CD4-positive, alpha-beta memory T cell (primary cell): ENCODE results near the gene TMOD4. TPM values are rescaled to one million over a fixed set of nuclear protein-coding genes. Genes with fewer than 3 reads are reported as not detected.
A peak's percentile ranks its signal among the peaks of the same experiment; 100 is the strongest.

Source experiments
- CTCF ChIA-PET: fragments of 350-600 bp; sonication (Branson Sonifier 250); formaldehyde crosslinking; loops from one replicate; lab custom pipeline; 2021; ENCODE audit warnings: inconsistent platforms; ENCODE audit not compliant: partially characterized antibody; lab: Charles Lee
- POLR2A ChIA-PET: fragments of 350-600 bp; sonication (Branson Sonifier 250); formaldehyde crosslinking; loops from one replicate; lab custom pipeline; 2021; ENCODE audit not compliant: partially characterized antibody; lab: Charles Lee
- DNase-seq, 5 donors: peaks; one replicate each; pipeline versions ENCODE4 v3.0.0 to v3.0.0-alpha.2; 2020 to 2022; ENCODE audit warnings: mixed read lengths in 1 of 5
- H3K27ac ChIP-seq: one replicate; pipeline ENCODE4 v1.7.0; 2013; ENCODE audit warnings: low read depth, low read length
- H3K27me3 ChIP-seq: 2 replicates; pipeline ENCODE4 v1.7.0; 2013; ENCODE audit warnings: mild to moderate bottlenecking, low read length, moderate library complexity; ENCODE audit not compliant: insufficient read depth
- H3K36me3 ChIP-seq: 2 replicates; pipeline ENCODE4 v1.7.0; 2013; ENCODE audit warnings: mild to moderate bottlenecking, low read length, moderate library complexity; ENCODE audit not compliant: insufficient read depth
- H3K4me1 ChIP-seq: 2 replicates; pipeline ENCODE4 v1.7.0; 2013; ENCODE audit warnings: mild to moderate bottlenecking, low read length, moderate library complexity; ENCODE audit not compliant: insufficient read depth
- H3K4me3 ChIP-seq, 2 donors: one replicate each; pipeline ENCODE4 v1.7.0; 2013; ENCODE audit warnings: low read length in 2 of 2, mild to moderate bottlenecking in 1 of 2
- H3K9me3 ChIP-seq, 2 donors: one replicate each; pipeline ENCODE4 v1.7.0; 2013; ENCODE audit warnings: low read length in 2 of 2, control low read depth in 1 of 2; ENCODE audit not compliant: control insufficient read depth in 1 of 2
- H3K27ac Mint-ChIP-seq, 7 donors: one replicate each; pipeline ENCODE4 v1.8.0; 2020 to 2021; ENCODE audit warnings: mixed read lengths in 7 of 7, mild to moderate bottlenecking in 6 of 7, inconsistent platforms in 3 of 7, moderate library complexity in 3 of 7
- H3K27me3 Mint-ChIP-seq, 2 donors: one replicate each; pipeline ENCODE4 v1.8.0; 2020 to 2021; ENCODE audit warnings: mixed read lengths in 2 of 2
- H3K36me3 Mint-ChIP-seq, 2 donors: one replicate each; pipeline ENCODE4 v1.8.0; 2020 to 2021; ENCODE audit warnings: mixed read lengths in 2 of 2, inconsistent platforms in 1 of 2, mild to moderate bottlenecking in 1 of 2
- H3K4me1 Mint-ChIP-seq, 4 donors: one replicate each; pipeline ENCODE4 v1.8.0; 2020 to 2021; ENCODE audit warnings: mixed read lengths in 4 of 4, mild to moderate bottlenecking in 1 of 4
- H3K4me3 Mint-ChIP-seq, 8 donors: one replicate each; pipeline ENCODE4 v1.8.0; 2020 to 2021; ENCODE audit warnings: mixed read lengths in 8 of 8, mild to moderate bottlenecking in 7 of 8, moderate library complexity in 6 of 8, inconsistent platforms in 3 of 8
- H3K9me3 Mint-ChIP-seq, 8 donors: one replicate each; pipeline ENCODE4 v1.8.0; 2020 to 2021; ENCODE audit warnings: mixed read lengths in 8 of 8, mild to moderate bottlenecking in 5 of 8, inconsistent platforms in 3 of 8, moderate library complexity in 1 of 8
- intact Hi-C: fragments of 100-400 bp; cut with micrococcal nuclease; formaldehyde crosslinking; loops from one replicate; pipeline ENCODE4 v1.15.1; 2023
- polyA plus RNA-seq, 2 donors: library from polyadenylated mRNA; unstranded; fragments of 300-500 nt; fragmentation: Illumina TruSeq; gene quantifications; one replicate each; pipeline ENCODE4 v1.2.3, GENCODE V29; 2021
- total RNA-seq, 2 experiments: library from RNA; stranded (reverse); gene quantifications; one replicate each; pipeline ENCODE4 v1.2.3, GENCODE V29; 2021

TMOD4 gene
- total and polyA plus RNA-seq, 4 experiments from 2014 or later: 6.4 TPM; not detected in 2

- no peaks in the 10 kb centered on the region for H3K9me3 ChIP-seq
- intact Hi-C loops: loop anchor here (5.0 kb wide), 5 partner anchors 34 to 596 kb away; partner anchors contain the start of genes MINDY1, PI4KB, PRUNE1 and PSMD4
- Mint-ChIP-seq H3K27ac (peak overlapping the region; percentile 84 to 96 (median 93)), H3K27me3 (no peaks in the 10 kb centered on the region), H3K9me3 (no peaks in the 10 kb centered on the region), H3K4me1 (peaks cover 31 to 71% (median 49%) of the 10 kb centered on the region in 4 donors), H3K4me3 (peak overlapping the region; percentile 98 to 100 (median 98)), H3K36me3 (peaks cover 38 to 46% of the 10 kb centered on the region in 2 donors)
- ChIA-PET POLR2A (interaction anchor here (0.7 to 7.8 kb wide), 5 partner anchors 9 to 112 kb away, joined by 3 to 79 read pairs (median 19); partner anchors contain the start of genes C1orf56, LYSMD1, SCNM1 and VPS72), CTCF (interaction anchor here (0.8 to 6.5 kb wide), 6 partner anchors 9 to 161 kb away, joined by 3 to 324 read pairs (median 21); partner anchors contain the start of genes LYSMD1, PSMD4, SCNM1 and VPS72)
- peaks cover 11% of the 10 kb centered on the region for H3K36me3 ChIP-seq
- H3K4me3 ChIP-seq: peak overlapping the region in 1 of 2 donors; percentile 82
- DNase-seq: no peak
- peak overlapping the region; percentile 13 for H3K27ac ChIP-seq
- H3K4me1 ChIP-seq: peaks cover 54% of the 10 kb centered on the region
- H3K27me3 ChIP-seq: no peaks in the 10 kb centered on the region
These were observed 17.0 kb downstream of the TMOD4 start for GRCh38 chr1:151158751-151159251.

GRCh38 chr1:151158326-151158725 is 17.5 kb downstream of the TMOD4 start:
- H3K36me3 Mint-ChIP-seq: peaks cover 38 to 45% of the 10 kb centered on the region in 2 donors
- intact Hi-C loops: loop anchor here (5.0 kb wide), 5 partner anchors 34 to 596 kb away; partner anchors contain the start of genes MINDY1, PI4KB, PRUNE1 and PSMD4
- peak overlapping the region; percentile 13 for H3K27ac ChIP-seq
- H3K4me1 Mint-ChIP-seq: peaks cover 31 to 71% (median 48%) of the 10 kb centered on the region in 4 donors
- H3K27me3 ChIP-seq: no peaks in the 10 kb centered on the region
- peaks cover 54% of the 10 kb centered on the region for H3K4me1 ChIP-seq
- no peak for DNase-seq
- H3K27me3 Mint-ChIP-seq: no peaks in the 10 kb centered on the region
- H3K4me3 ChIP-seq: peak overlapping the region in 1 of 2 donors; percentile 82
- ChIA-PET CTCF (interaction anchor here (0.8 to 6.5 kb wide), 10 partner anchors 9 to 161 kb away, joined by 3 to 324 read pairs (median 17); partner anchors contain the start of genes CDC42SE1, GABPB2, LYSMD1 and PSMD4), POLR2A (interaction anchor here (0.5 to 7.8 kb wide), 12 partner anchors 10 to 493 kb away, joined by 3 to 79 read pairs (median 18); partner anchors contain the start of genes C1orf56, CDC42SE1, GABPB2 and LYSMD1)
- peak overlapping the region; percentile 98 to 100 (median 98) for H3K4me3 Mint-ChIP-seq
- peak overlapping the region; percentile 84 to 96 (median 93) for H3K27ac Mint-ChIP-seq
- H3K9me3 ChIP-seq: no peaks in the 10 kb centered on the region
- H3K36me3 ChIP-seq: peaks cover 11% of the 10 kb centered on the region
- no peaks in the 10 kb centered on the region for H3K9me3 Mint-ChIP-seq

- Histone ChIP-seq H3K27ac (peak overlapping the region; percentile 68), H3K27me3 (no peaks in the 10 kb centered on the region), H3K4me3 (peak overlapping the region; percentile 82 to 98), H3K9me3 (no peaks in the 10 kb centered on the region), H3K36me3 (peaks cover 11% of the 10 kb centered on the region), H3K4me1 (peaks cover 54% of the 10 kb centered on the region)
- POLR2A ChIA-PET: interaction anchor here (0.6 to 7.8 kb wide), 34 partner anchors 10 to 596 kb away, joined by 3 to 79 read pairs (median 5); partner anchors contain the start of genes C1orf56, CDC42SE1, CERS2 and GABPB2
- intact Hi-C loops: loop anchor here (1.0 to 5.0 kb wide), 8 partner anchors 8 to 595 kb away; partner anchors contain the start of genes LYSMD1, MINDY1, PI4KB and PRUNE1
- CTCF ChIA-PET: interaction anchor here (0.6 to 6.5 kb wide), 31 partner anchors 8 to 876 kb away, joined by 3 to 324 read pairs (median 6); partner anchors contain the start of genes C1orf56, CDC42SE1, GABPB2 and LYSMD1
- Mint-ChIP-seq H3K9me3 (no peaks in the 10 kb centered on the region), H3K36me3 (peaks cover 33 to 38% of the 10 kb centered on the region in 2 donors), H3K4me3 (peak overlapping the region; percentile 98 to 100 (median 98)), H3K27ac (peak overlapping the region; percentile 89 to 96 (median 94)), H3K27me3 (no peaks in the 10 kb centered on the region), H3K4me1 (peaks cover 31 to 62% (median 41%) of the 10 kb centered on the region in 4 donors)
- DNase-seq: peak; percentile 68 to 79 (median 70)
These were observed 18.7 kb downstream of the TMOD4 start for GRCh38 chr1:151157067-151157531.

GRCh38 chr1:151156515-151156819 is 19.3 kb downstream of the TMOD4 start, which contains the start of gene TNFAIP8L2:
TNFAIP8L2 (plus strand) TSS chr1:151156649; CDS start chr1:151158698, 2,049 bp downstream.
- Histone ChIP-seq H3K36me3 (peaks cover 11% of the 10 kb centered on the region), H3K27me3 (no peaks in the 10 kb centered on the region), H3K27ac (peak within 1 kb of the TSS; percentile 68), H3K4me3 (peak within 1 kb of the TSS; percentile 82 to 98), H3K4me1 (peaks cover 47% of the 10 kb centered on the region), H3K9me3 (no peaks in the 10 kb centered on the region)
- Mint-ChIP-seq H3K4me3 (peak within 1 kb of the TSS; percentile 98 to 100 (median 98)), H3K4me1 (peaks cover 25 to 55% (median 35%) of the 10 kb centered on the region in 4 donors), H3K27ac (peak within 1 kb of the TSS; percentile 89 to 96 (median 94)), H3K36me3 (peaks cover 27 to 34% of the 10 kb centered on the region in 2 donors), H3K27me3 (no peaks in the 10 kb centered on the region), H3K9me3 (no peaks in the 10 kb centered on the region)
- CTCF ChIA-PET: interaction anchor here (0.6 to 6.5 kb wide), 31 partner anchors 9 to 875 kb away, joined by 3 to 324 read pairs (median 6); partner anchors contain the start of genes C1orf56, CDC42SE1, GABPB2 and LYSMD1
- DNase-seq: peak; percentile 61 to 85 (median 65)
- POLR2A ChIA-PET: interaction anchor here (0.6 to 7.8 kb wide), 29 partner anchors 9 to 578 kb away, joined by 3 to 79 read pairs (median 6); partner anchors contain the start of genes C1orf56, CDC42SE1, CERS2 and GABPB2
- intact Hi-C loops: loop anchor here (1.0 to 5.0 kb wide), 9 partner anchors 36 to 594 kb away; partner anchors contain the start of genes GABPB2, MINDY1, PI4KB and PRUNE1

GRCh38 chr1:151147665-151148064 is 28.1 kb downstream of the TMOD4 start:
- H3K27me3 ChIP-seq: no peaks in the 10 kb centered on the region
- H3K36me3 ChIP-seq: no peaks in the 10 kb centered on the region
- peaks cover 24% of the 10 kb centered on the region for H3K4me1 ChIP-seq
- intact Hi-C loops: loop anchor here (2.0 kb wide), 1 partner anchor 17 kb away; no protein-coding TSS in a partner anchor
- Mint-ChIP-seq H3K36me3 (peaks cover 0 to 2% of the 10 kb centered on the region in 2 donors), H3K4me1 (peaks cover 9 to 33% (median 17%) of the 10 kb centered on the region in 4 donors), H3K9me3 (no peaks in the 10 kb centered on the region), H3K27ac (peak overlapping the region in 4 of 7 donors; percentile 25 to 96 (median 74)), H3K4me3 (peak overlapping the region; percentile 57 to 98 (median 96)), H3K27me3 (peaks cover 0 to 2% of the 10 kb centered on the region in 2 donors)
- no peak overlapping the region for H3K27ac ChIP-seq
- ChIA-PET POLR2A (interaction anchor here (0.9 to 2.7 kb wide), 4 partner anchors 9 to 138 kb away, joined by 3 to 20 read pairs (median 5); partner anchors contain the start of gene TNFAIP8L2), CTCF (interaction anchor here (1.2 to 1.9 kb wide), 4 partner anchors 48 to 225 kb away, joined by 3 to 10 read pairs (median 6); no protein-coding TSS in a partner anchor)
- H3K9me3 ChIP-seq: no peaks in the 10 kb centered on the region
- no peak for DNase-seq
- no peak overlapping the region for H3K4me3 ChIP-seq

GRCh38 chr1:151147132-151147503 is 28.7 kb downstream of the TMOD4 start:
- Mint-ChIP-seq H3K9me3 (no peaks in the 10 kb centered on the region), H3K27me3 (peaks cover 0 to 2% of the 10 kb centered on the region in 2 donors), H3K4me1 (peaks cover 9 to 33% (median 17%) of the 10 kb centered on the region in 4 donors), H3K4me3 (peak overlapping the region; percentile 92 to 98 (median 97)), H3K27ac (peak overlapping the region in 6 of 7 donors; percentile 54 to 96 (median 94)), H3K36me3 (peaks cover 0 to 2% of the 10 kb centered on the region in 2 donors)
- no peaks in the 10 kb centered on the region for H3K27me3 ChIP-seq
- POLR2A ChIA-PET: interaction anchor here (0.6 to 2.7 kb wide), 7 partner anchors 10 to 134 kb away, joined by 3 to 20 read pairs (median 3); partner anchors contain the start of genes LYSMD1, SCNM1 and TNFAIP8L2
- no peaks in the 10 kb centered on the region for H3K9me3 ChIP-seq
- H3K27ac ChIP-seq: peak overlapping the region; percentile 56
- H3K4me1 ChIP-seq: peaks cover 24% of the 10 kb centered on the region
- no peaks in the 10 kb centered on the region for H3K36me3 ChIP-seq
- CTCF ChIA-PET: interaction anchor here (0.8 to 1.2 kb wide), 3 partner anchors 8 to 47 kb away, joined by 3 to 5 read pairs (median 4); partner anchors contain the start of gene TNFAIP8L2
- peak overlapping the region; percentile 83 for H3K4me3 ChIP-seq
- intact Hi-C loops: loop anchor here (2.0 kb wide), 1 partner anchor 16 kb away; no protein-coding TSS in a partner anchor
- no peak for DNase-seq
